SK-N-SH (cell line): ENCODE data around the gene PFDN1. TPM values are rescaled to one million over a fixed set of nuclear protein-coding genes. Genes with fewer than 3 reads are reported as not detected.

Source experiments
- CTCF ChIA-PET: fragments of 300-600, 350-600 bp; formaldehyde crosslinking; extraction: SDS; loops from one replicate; lab custom pipeline; 2021; lab: Yijun Ruan, JAX
- POLR2A ChIA-PET: fragments of 350-600 bp; sonication (Branson Sonifier 250); formaldehyde crosslinking; extraction: SDS; loops from one replicate; lab custom pipeline; 2020; ENCODE audit warnings: antibody characterized with exemption, inconsistent platforms; lab: Yijun Ruan, JAX
- DNase-seq: peaks from one replicate; pipeline ENCODE4 v3.0.0; 2012
- H2AFZ ChIP-seq: fragments of 200-600 bp; sonication (generic); 2 replicates; pipeline ENCODE4 v1.8.1; 2016; ENCODE audit warnings: antibody characterized with exemption, mild to moderate bottlenecking, low read depth
- H3F3A ChIP-seq: fragments of 200-600 bp; sonication (generic); replicated peaks from 2 replicates; pipeline ENCODE3; 2016; ENCODE audit warnings: antibody characterized with exemption, mild to moderate bottlenecking; ENCODE audit not compliant: insufficient read depth
- H3K27ac ChIP-seq, 2 experiments: fragments of 200-500 bp in 1 of 2; fragments of 200-600 bp in 1 of 2; sonication (Bioruptor generic) in 1 of 2; sonication (generic), shearing (Covaris generic) in 1 of 2; 2 replicates each; pipeline versions ENCODE4 v1.5.1 to v1.6.1; 2014 to 2016; ENCODE audit warnings: low read depth in 2 of 2, inconsistent platforms in 1 of 2, low read length in 1 of 2, mild to moderate bottlenecking in 1 of 2, mixed read lengths in 1 of 2
- H3K27me3 ChIP-seq: fragments of 200-600 bp; sonication (generic), shearing (Covaris generic); 2 replicates; pipeline ENCODE4 v1.6.1; 2016; ENCODE audit warnings: mixed run types; ENCODE audit not compliant: insufficient read depth
- H3K36me3 ChIP-seq, 2 experiments: fragments of 200-500 bp in 1 of 2; fragments of 200-600 bp in 1 of 2; sonication (Bioruptor generic) in 1 of 2; sonication (generic) in 1 of 2; replicated peaks in 1 of 2; 2 replicates each; pipeline versions ENCODE3 to v1.5.1; 2014 to 2016; ENCODE audit warnings: low read length in 1 of 2, mild to moderate bottlenecking in 1 of 2; ENCODE audit not compliant: insufficient read depth in 2 of 2, control insufficient read depth in 1 of 2
- H3K4me1 ChIP-seq, 2 experiments: fragments of 200-500 bp in 1 of 2; fragments of 200-600 bp in 1 of 2; sonication (Bioruptor generic) in 1 of 2; sonication (generic), shearing (Covaris generic) in 1 of 2; 2 replicates each; pipeline versions ENCODE4 v1.5.1 to v1.6.1; 2014 to 2016; ENCODE audit warnings: low read depth in 1 of 2, low read length in 1 of 2, mixed run types in 1 of 2; ENCODE audit not compliant: insufficient read depth in 2 of 2, control insufficient read depth in 1 of 2
- H3K4me2 ChIP-seq: fragments of 200-600 bp; sonication (generic), shearing (Covaris generic); 2 replicates; pipeline ENCODE4 v1.6.1; 2017; ENCODE audit warnings: mixed run types
- H3K4me3 ChIP-seq, 2 experiments: fragments of 200-500 bp in 1 of 2; fragments of 200-600 bp in 1 of 2; sonication (Bioruptor generic) in 1 of 2; sonication (generic), shearing (Covaris generic) in 1 of 2; 2 replicates each; pipeline versions ENCODE4 v1.5.1 to v1.8.1; 2014 to 2016; ENCODE audit warnings: low read depth in 2 of 2, inconsistent platforms in 1 of 2, low read length in 1 of 2, mild to moderate bottlenecking in 1 of 2, mixed read lengths in 1 of 2, moderate library complexity in 1 of 2
- H3K79me2 ChIP-seq: fragments of 200-600 bp; sonication (generic); 2 replicates; pipeline ENCODE4 v1.8.1; 2017; ENCODE audit warnings: mild to moderate bottlenecking; ENCODE audit not compliant: insufficient read depth
- H3K9ac ChIP-seq: fragments of 200-600 bp; sonication (generic); 2 replicates; pipeline ENCODE4 v1.6.1; 2017; ENCODE audit warnings: mixed run types
- H3K9me2 ChIP-seq: fragments of 200-600 bp; sonication (generic); 2 replicates; pipeline ENCODE4 v1.6.1; 2017; ENCODE audit warnings: mixed run types
- H3K9me3 ChIP-seq: fragments of 200-600 bp; sonication (generic); 2 replicates; pipeline ENCODE4 v1.6.1; 2017; ENCODE audit warnings: mixed run types, mild to moderate bottlenecking, moderate library complexity
- H4K20me1 ChIP-seq: fragments of 200-600 bp; sonication (generic); 2 replicates; pipeline ENCODE4 v1.6.1; 2017; ENCODE audit warnings: mild to moderate bottlenecking, mixed run types; ENCODE audit not compliant: insufficient read depth
- CHD2 ChIP-seq: fragments of 150-350 bp; IDR thresholded peaks from 2 replicates; pipeline ENCODE4 v1.6.1; 2018; ENCODE audit warnings: low read length; ENCODE audit not compliant: partially characterized antibody
- ELF1 ChIP-seq: IDR thresholded peaks from 2 replicates; pipeline ENCODE4 v1.4.0; 2012
- EZH2phosphoT487 ChIP-seq: fragments of 200-600 bp; sonication (generic); IDR thresholded peaks from 2 replicates; pipeline ENCODE4 v1.6.1; 2017; ENCODE audit warnings: low read depth, mixed run types, mild to moderate bottlenecking, antibody characterized with exemption, moderate library complexity, borderline replicate concordance
- FOXJ3 ChIP-seq: sonication (generic); formaldehyde crosslinking; IDR thresholded peaks from 2 replicates; pipeline ENCODE4 v1.5.1; 2020; ENCODE audit warnings: mild to moderate bottlenecking, missing genetic modification reagents
- FOXM1 ChIP-seq: IDR thresholded peaks from 2 replicates; pipeline ENCODE4 v1.4.0; 2012; ENCODE audit warnings: low read depth, mild to moderate bottlenecking
- GABPA ChIP-seq: IDR thresholded peaks from 2 replicates; pipeline ENCODE4 v1.4.0; 2012; ENCODE audit warnings: low read depth, mild to moderate bottlenecking
- GATA2 ChIP-seq: sonication (generic); formaldehyde crosslinking; IDR thresholded peaks from 2 replicates; pipeline ENCODE4 v1.5.0; 2020; ENCODE audit warnings: mild to moderate bottlenecking, missing genetic modification reagents
- JUND ChIP-seq: IDR thresholded peaks from 2 replicates; pipeline ENCODE4 v1.4.0; 2012
- MEF2A ChIP-seq: IDR thresholded peaks from 2 replicates; pipeline ENCODE4 v1.4.0; 2012; ENCODE audit warnings: low read depth, borderline replicate concordance
- NFIC ChIP-seq: IDR thresholded peaks from 2 replicates; pipeline ENCODE4 v1.4.0; 2012; ENCODE audit warnings: borderline replicate concordance
- NRF1 ChIP-seq: IDR thresholded peaks from 2 replicates; pipeline ENCODE4 v1.6.1; 2012; ENCODE audit warnings: low read depth, mild to moderate bottlenecking, low read length
- RAD21 ChIP-seq: IDR thresholded peaks from 2 replicates; pipeline ENCODE4 v1.6.1; 2012; ENCODE audit warnings: mild to moderate bottlenecking, low read length
- TAF1 ChIP-seq: IDR thresholded peaks from 2 replicates; pipeline ENCODE4 v1.6.1; 2012; ENCODE audit warnings: low read depth, mild to moderate bottlenecking, low read length, moderate library complexity, borderline replicate concordance
- TCF12 ChIP-seq: IDR thresholded peaks from 2 replicates; pipeline ENCODE4 v1.4.0; 2012
- TEAD4 ChIP-seq: IDR thresholded peaks from 2 replicates; pipeline ENCODE4 v1.4.0; 2012; ENCODE audit warnings: mild to moderate bottlenecking, borderline replicate concordance; ENCODE audit not compliant: insufficient read depth
- whole genome bisulfite sequencing: methylation state at CpG from one replicate; pipeline ENCODE4 v1.1.6; 2017; ENCODE audit warnings: low lambda C conversion rate; 5-methylcytosine and 5-hydroxymethylcytosine counted together
- polyA plus RNA-seq, 3 experiments: library from polyadenylated mRNA; depleted of rRNA; stranded (reverse); fragments of >200 nt; gene quantifications; 2 replicates each; pipeline ENCODE4 v1.2.3, GENCODE V29; 2012
- TF ChIP-seq, protein P1 (sequence below): fragments of 150-350 bp; IDR thresholded peaks from 2 replicates; pipeline ENCODE4 v1.6.1; 2016; ENCODE audit warnings: mild to moderate bottlenecking, low read depth, low read length
- TF ChIP-seq, protein P2 (sequence below): fragments of 200-600 bp; sonication (generic); IDR thresholded peaks from 2 replicates; pipeline ENCODE4 v1.6.1; 2017; ENCODE audit warnings: antibody characterized with exemption, mild to moderate bottlenecking, moderate library complexity
- TF ChIP-seq, protein P3 (sequence below): IDR thresholded peaks from 2 replicates; pipeline ENCODE4 v1.6.1; 2012; ENCODE audit warnings: mild to moderate bottlenecking, low read depth, low read length, moderate library complexity
- TF ChIP-seq, protein P4 (sequence below): IDR thresholded peaks from 2 replicates; pipeline ENCODE4 v1.4.0; 2012; ENCODE audit warnings: low read depth, borderline replicate concordance

The PFDN1 gene
- polyA plus RNA-seq, 1 of the 3 experiments (the other 2 are of a cell fraction) = 55.2 TPM

DNA sequence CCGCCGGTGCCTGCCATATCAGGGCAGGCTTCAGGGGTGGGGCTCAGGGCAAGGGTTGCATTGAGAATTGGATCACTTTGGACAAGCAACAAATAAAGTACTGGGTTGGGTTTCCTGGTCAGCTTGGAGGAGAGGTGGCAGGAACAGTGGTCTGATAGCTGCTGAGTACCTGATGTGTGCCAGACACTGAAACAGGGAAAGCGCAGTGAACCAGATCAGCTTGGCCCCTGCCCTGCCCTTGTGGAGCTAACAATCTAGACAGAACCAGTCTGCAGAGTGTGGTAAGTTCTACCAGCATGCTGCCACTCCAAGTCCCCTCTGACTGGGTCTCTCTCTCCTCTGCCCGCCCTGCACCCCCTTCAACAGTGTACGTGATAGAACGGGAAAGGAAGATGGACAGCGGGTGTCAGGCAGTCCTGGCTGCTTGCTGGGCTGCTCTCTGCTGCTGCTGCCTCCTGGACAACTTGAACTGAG is 74.5 kb downstream of the PFDN1 start:
- peaks cover 5 to 6% of the 10 kb centered on the region in 2 experiments; a peak in 2 of 4 replicates for H3K4me1 ChIP-seq
- ChIA-PET CTCF (interaction anchor here (0.6 to 2.6 kb wide), 4 partner anchors 12 to 492 kb away, joined by 3 to 9 read pairs (median 3); no protein-coding TSS in a partner anchor), POLR2A (no interaction called here)
- no peak for DNase-seq
- no peak overlapping the region for H3K27ac ChIP-seq
- H3K4me2 ChIP-seq = no peak overlapping the region
- H3K79me2 ChIP-seq = no peaks in the 10 kb centered on the region; the same call in 1 of the 2 replicates
- no peaks in the 10 kb centered on the region for H3K27me3 ChIP-seq
- H4K20me1 ChIP-seq = no peaks in the 10 kb centered on the region
- TF ChIP-seq ELF1 (no peak), NFIC (no peak), FOXM1 (no peak), EZH2phosphoT487 (no peak)
- H3F3A ChIP-seq = no peaks in the 10 kb centered on the region
- H3K9me2 ChIP-seq = no peaks in the 10 kb centered on the region
- H3K9ac ChIP-seq = no peak overlapping the region
- WGBS = over 99% methylated on average over 7 of the region's 7 CpGs
- H3K4me3 ChIP-seq = no peak overlapping the region
- H3K9me3 ChIP-seq = no peaks in the 10 kb centered on the region
- no peak overlapping the region for H2AFZ ChIP-seq
- H3K36me3 ChIP-seq = no peaks in the 10 kb centered on the region

DNA sequence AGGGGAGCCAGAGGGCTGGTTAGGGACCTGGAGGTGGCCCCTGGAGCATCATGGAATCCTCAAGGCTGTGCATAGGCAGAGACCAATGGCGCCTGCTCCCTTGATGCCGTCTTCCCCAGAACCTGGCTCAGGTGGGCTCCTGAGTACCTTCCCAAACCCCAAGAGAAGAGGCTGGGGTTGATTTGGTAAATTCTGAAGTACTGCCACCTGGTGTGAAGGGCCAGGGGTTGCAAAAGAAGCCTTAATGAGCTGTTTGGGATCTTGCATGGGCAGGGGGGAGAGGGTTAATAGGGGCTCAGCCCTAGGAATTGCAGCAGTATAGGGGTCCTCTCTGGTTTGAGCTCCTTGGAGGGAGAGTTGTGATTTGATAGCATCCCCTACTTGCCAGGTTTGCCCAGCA is 75.9 kb downstream of the PFDN1 start:
- ChIA-PET POLR2A (no interaction called here), CTCF (interaction anchor here (0.8 to 2.6 kb wide), 3 partner anchors 14 to 17 kb away, joined by 3 to 9 read pairs (median 3); no protein-coding TSS in a partner anchor)

More for the DNA sequence above, 75.9 kb downstream of the PFDN1 start:
- Histone ChIP-seq H3K79me2 (no peaks in the 10 kb centered on the region; the same call in 1 of the 2 replicates), H3K4me2 (no peak overlapping the region), H2AFZ (no peak overlapping the region), H3K4me1 (peaks cover 6 to 15% of the 10 kb centered on the region in 2 experiments; a peak in 3 of 4 replicates)
- TF ChIP-seq, protein P1, sequence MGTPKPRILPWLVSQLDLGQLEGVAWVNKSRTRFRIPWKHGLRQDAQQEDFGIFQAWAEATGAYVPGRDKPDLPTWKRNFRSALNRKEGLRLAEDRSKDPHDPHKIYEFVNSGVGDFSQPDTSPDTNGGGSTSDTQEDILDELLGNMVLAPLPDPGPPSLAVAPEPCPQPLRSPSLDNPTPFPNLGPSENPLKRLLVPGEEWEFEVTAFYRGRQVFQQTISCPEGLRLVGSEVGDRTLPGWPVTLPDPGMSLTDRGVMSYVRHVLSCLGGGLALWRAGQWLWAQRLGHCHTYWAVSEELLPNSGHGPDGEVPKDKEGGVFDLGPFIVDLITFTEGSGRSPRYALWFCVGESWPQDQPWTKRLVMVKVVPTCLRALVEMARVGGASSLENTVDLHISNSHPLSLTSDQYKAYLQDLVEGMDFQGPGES = no peak
- no peak for TF ChIP-seq EZH2phosphoT487
- TF ChIP-seq TAF1 = no peak
- no peak for TF ChIP-seq NRF1
- no peak for TF ChIP-seq FOXJ3 (CRISPR knock-in tag)
- no peak for TF ChIP-seq JUND
- no peak for TF ChIP-seq TCF12
- no peak for TF ChIP-seq RAD21
- TF ChIP-seq, protein P2, sequence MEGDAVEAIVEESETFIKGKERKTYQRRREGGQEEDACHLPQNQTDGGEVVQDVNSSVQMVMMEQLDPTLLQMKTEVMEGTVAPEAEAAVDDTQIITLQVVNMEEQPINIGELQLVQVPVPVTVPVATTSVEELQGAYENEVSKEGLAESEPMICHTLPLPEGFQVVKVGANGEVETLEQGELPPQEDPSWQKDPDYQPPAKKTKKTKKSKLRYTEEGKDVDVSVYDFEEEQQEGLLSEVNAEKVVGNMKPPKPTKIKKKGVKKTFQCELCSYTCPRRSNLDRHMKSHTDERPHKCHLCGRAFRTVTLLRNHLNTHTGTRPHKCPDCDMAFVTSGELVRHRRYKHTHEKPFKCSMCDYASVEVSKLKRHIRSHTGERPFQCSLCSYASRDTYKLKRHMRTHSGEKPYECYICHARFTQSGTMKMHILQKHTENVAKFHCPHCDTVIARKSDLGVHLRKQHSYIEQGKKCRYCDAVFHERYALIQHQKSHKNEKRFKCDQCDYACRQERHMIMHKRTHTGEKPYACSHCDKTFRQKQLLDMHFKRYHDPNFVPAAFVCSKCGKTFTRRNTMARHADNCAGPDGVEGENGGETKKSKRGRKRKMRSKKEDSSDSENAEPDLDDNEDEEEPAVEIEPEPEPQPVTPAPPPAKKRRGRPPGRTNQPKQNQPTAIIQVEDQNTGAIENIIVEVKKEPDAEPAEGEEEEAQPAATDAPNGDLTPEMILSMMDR = no peak
- no peak for TF ChIP-seq GATA2 (CRISPR knock-in tag)
- TF ChIP-seq, protein P3, sequence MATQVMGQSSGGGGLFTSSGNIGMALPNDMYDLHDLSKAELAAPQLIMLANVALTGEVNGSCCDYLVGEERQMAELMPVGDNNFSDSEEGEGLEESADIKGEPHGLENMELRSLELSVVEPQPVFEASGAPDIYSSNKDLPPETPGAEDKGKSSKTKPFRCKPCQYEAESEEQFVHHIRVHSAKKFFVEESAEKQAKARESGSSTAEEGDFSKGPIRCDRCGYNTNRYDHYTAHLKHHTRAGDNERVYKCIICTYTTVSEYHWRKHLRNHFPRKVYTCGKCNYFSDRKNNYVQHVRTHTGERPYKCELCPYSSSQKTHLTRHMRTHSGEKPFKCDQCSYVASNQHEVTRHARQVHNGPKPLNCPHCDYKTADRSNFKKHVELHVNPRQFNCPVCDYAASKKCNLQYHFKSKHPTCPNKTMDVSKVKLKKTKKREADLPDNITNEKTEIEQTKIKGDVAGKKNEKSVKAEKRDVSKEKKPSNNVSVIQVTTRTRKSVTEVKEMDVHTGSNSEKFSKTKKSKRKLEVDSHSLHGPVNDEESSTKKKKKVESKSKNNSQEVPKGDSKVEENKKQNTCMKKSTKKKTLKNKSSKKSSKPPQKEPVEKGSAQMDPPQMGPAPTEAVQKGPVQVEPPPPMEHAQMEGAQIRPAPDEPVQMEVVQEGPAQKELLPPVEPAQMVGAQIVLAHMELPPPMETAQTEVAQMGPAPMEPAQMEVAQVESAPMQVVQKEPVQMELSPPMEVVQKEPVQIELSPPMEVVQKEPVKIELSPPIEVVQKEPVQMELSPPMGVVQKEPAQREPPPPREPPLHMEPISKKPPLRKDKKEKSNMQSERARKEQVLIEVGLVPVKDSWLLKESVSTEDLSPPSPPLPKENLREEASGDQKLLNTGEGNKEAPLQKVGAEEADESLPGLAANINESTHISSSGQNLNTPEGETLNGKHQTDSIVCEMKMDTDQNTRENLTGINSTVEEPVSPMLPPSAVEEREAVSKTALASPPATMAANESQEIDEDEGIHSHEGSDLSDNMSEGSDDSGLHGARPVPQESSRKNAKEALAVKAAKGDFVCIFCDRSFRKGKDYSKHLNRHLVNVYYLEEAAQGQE = no peak
- TF ChIP-seq, protein P4, sequence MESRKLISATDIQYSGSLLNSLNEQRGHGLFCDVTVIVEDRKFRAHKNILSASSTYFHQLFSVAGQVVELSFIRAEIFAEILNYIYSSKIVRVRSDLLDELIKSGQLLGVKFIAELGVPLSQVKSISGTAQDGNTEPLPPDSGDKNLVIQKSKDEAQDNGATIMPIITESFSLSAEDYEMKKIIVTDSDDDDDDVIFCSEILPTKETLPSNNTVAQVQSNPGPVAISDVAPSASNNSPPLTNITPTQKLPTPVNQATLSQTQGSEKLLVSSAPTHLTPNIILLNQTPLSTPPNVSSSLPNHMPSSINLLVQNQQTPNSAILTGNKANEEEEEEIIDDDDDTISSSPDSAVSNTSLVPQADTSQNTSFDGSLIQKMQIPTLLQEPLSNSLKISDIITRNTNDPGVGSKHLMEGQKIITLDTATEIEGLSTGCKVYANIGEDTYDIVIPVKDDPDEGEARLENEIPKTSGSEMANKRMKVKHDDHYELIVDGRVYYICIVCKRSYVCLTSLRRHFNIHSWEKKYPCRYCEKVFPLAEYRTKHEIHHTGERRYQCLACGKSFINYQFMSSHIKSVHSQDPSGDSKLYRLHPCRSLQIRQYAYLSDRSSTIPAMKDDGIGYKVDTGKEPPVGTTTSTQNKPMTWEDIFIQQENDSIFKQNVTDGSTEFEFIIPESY = no peak
- no peak for TF ChIP-seq MEF2A
- TF ChIP-seq TEAD4 = no peak
- TF ChIP-seq NFIC = no peak
- TF ChIP-seq CHD2 = no peak
- no peak for TF ChIP-seq GABPA
- TF ChIP-seq, all 33 proteins: peak for 0
- Histone ChIP-seq H3K27me3 (no peaks in the 10 kb centered on the region), H3K9ac (no peak overlapping the region), H3K27ac (no peak overlapping the region), H3K4me3 (no peak overlapping the region), H4K20me1 (no peaks in the 10 kb centered on the region), H3K9me3 (no peaks in the 10 kb centered on the region), H3K9me2 (no peaks in the 10 kb centered on the region), H3K36me3 (no peaks in the 10 kb centered on the region), H3F3A (peaks cover 7% of the 10 kb centered on the region)
- no peak for DNase-seq
- 100% methylated on average over 2 of the region's 2 CpGs for WGBS
